HTR-8/SVneo (cell line): Measurements from ENCODE around the gene OPN4.

ENCODE experiments used
- DNase-seq: peaks from one replicate; pipeline ENCODE4 v3.0.0; 2011; ENCODE audit warnings: low spot score, mixed read lengths; ENCODE audit not compliant: insufficient read length
- FAIRE-seq: peaks from 2 replicates; lab custom pipeline; 2011; peaks lifted over from hg19 to GRCh38; lab: Jason Lieb, UNC

The OPN4 gene

GRCh38 chr10:86661161-86662025, 7.0 kb downstream of the OPN4 start:
- no peak for DNase-seq

GRCh38 chr10:86662186-86663045, 8.1 kb downstream of the OPN4 start:
- FAIRE-seq (no peak), DNase-seq (no peak)

More at GRCh38 chr10:86661161-86662025, 7.0 kb downstream of the OPN4 start:
- FAIRE-seq: no peak

- DNase-seq: no peak
- no peak for FAIRE-seq
Observed at GRCh38 chr10:86663046-86663345, 8.6 kb downstream of the OPN4 start.

- DNase-seq: no peak
- FAIRE-seq: peak; percentile 60
Observed at GRCh38 chr10:86663576-86664339, 9.4 kb downstream of the OPN4 start.

- peak; percentile 20 for FAIRE-seq
Observed at GRCh38 chr10:86664341-86665217, 10.2 kb downstream of the OPN4 start.

GRCh38 chr10:86665218-86665607, 10.9 kb downstream of the OPN4 start:
- FAIRE-seq: no peak
- DNase-seq: no peak

More at GRCh38 chr10:86664341-86665217, 10.2 kb downstream of the OPN4 start:
- DNase-seq: no peak

GRCh38 chr10:86665868-86666267, 11.5 kb downstream of the OPN4 start:
- FAIRE-seq: no peak
- DNase-seq: no peak

- FAIRE-seq (no peak), DNase-seq (no peak)
Observed at GRCh38 chr10:86666538-86666937, 12.2 kb downstream of the OPN4 start.

- no peak for DNase-seq
- no peak for FAIRE-seq
Observed at GRCh38 chr10:86667421-86668181, 13.3 kb downstream of the OPN4 start.

GRCh38 chr10:86668297-86669165, 14.2 kb downstream of the OPN4 start, which contains the start of gene LDB3:
Gene LDB3 (plus strand): TSS chr10:86668511. CDS start chr10:86668692, 181 bp downstream.
- DNase-seq: peak; percentile 71
- FAIRE-seq: peak; percentile 94

- FAIRE-seq (no peak), DNase-seq (no peak)
Observed at GRCh38 chr10:86670290-86670811, 16.0 kb downstream of the OPN4 start.

GRCh38 chr10:86670876-86671275, 16.5 kb downstream of the OPN4 start:
- FAIRE-seq (no peak), DNase-seq (no peak)

GRCh38 chr10:86671419-86671818, 17.1 kb downstream of the OPN4 start:
- no peak for DNase-seq
- no peak for FAIRE-seq

- DNase-seq: no peak
- FAIRE-seq: no peak
Observed at GRCh38 chr10:86671985-86672710, 17.8 kb downstream of the OPN4 start.

GRCh38 chr10:86673216-86673826, 19.0 kb downstream of the OPN4 start:
- FAIRE-seq (no peak), DNase-seq (no peak)

GRCh38 chr10:86673827-86674581, 19.7 kb downstream of the OPN4 start:
- DNase-seq (no peak), FAIRE-seq (no peak)
